NCI-H2196 treated with DMSO at 0.1 percent for 48 hours (cell line): ENCODE data around the gene PCDH15.
"Not testable (repeated sequence)": the region's sequence is repeated elsewhere in the genome, so short reads cannot be mapped to it uniquely, and the experiment has no call there.

ENCODE experiments used
- DNase-seq: peaks from one replicate; lab custom pipeline; 2025; ENCODE audit not compliant: unreplicated experiment; lab: John Stamatoyannopoulos, UW

Gene PCDH15

DNA sequence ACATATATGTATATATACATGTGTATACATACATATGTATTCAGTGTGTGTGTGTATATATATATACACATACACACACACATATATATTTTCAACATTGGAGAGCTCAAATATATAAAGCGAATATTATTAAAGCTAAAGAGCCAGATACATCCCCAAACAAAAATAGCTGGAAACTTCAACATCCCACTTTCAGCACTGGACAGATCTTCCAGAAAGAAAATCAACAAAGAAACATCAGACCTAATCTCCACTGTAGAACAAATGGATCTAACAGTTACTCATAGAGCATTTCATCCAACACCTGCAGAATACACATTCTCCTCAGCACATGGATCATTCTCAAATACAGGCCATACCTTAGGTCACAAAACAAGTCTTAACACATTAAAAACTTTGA lies 799.0 kb downstream of the PCDH15 start:
- DNase-seq = no peak

DNA sequence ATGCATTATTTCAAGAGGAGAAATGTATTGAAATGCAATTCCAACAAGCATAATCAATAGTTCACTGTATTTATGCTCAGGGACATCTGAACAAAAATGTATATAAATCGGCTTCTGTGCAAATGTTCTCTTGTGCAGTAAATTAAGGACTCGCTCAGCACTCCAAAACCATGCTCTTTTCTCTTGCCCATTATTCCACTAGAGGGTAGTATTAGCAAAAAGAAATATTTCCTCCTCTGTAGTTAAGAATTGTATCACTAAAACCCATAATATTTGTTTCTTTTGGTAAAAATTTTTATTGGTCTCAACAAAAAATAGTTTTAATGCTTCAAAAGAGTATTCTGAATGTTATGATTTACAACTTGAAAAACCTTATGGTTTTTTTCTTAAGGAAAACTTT lies 803.1 kb downstream of the PCDH15 start:
- DNase-seq = no peak

DNA sequence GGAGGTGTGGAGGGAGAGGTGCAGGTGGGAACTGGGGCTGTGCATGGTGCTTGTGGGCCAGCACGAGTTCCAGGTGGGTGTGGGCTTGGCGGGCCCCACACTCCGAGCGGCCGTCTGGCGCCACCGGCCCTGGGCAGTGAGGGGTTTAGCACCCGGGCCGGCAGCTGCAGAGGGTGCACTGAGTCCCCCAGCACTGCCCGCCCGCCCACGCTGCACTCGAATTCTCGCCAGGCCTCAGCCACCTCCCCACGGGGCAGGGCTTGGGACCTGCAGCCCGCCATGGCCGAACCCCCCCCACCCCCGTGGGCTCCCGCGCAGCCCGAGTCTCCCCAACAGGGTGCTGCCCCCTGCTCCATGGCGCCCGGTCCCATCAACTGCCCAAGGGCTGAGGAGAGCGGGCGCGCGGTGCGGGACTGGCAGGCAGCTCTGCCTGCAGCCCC lies 810.2 kb downstream of the PCDH15 start:
- DNase-seq = no peak

DNA sequence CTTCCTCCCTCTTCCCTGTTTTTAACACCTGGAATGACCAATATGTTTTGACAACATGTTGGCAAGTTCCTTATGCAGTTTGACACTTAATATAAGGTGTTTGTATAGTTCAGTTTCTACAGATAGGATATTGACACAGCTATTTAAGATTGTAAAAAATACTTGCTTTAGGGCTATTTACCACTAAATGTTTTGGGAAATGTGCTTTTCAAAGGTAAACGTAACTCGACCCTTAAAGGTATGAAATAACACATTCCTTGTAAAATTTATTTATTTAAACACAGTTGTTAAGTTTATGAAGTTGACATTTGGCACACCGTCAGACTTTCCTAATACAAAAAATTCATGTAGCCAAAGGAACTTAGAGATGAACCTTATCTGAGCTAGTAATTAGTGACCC lies 817.6 kb downstream of the PCDH15 start:
- no peak for DNase-seq

DNA sequence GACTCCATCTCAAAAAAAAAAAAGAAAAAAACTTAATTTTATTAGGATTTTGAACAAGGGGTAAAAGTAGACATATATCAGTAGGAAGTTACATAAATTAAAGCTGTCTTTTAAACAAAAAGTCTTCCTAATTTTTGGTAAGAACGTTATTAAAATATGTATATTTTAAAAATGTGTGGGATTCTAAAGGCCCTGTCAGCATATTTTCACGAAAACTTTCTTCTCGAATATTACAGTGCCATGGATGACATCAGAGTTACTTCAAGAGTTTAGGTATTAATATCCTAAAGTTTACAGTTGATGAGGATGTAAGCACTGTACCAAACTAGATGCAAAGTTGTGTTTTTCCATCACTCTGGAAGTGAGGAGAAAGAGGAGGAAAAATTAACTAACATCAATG lies 820.8 kb downstream of the PCDH15 start:
- DNase-seq = no peak

- DNase-seq = no peak
These were observed 822.7 kb downstream of the PCDH15 start for GRCh38 chr10:53978301-53978700.

- no peak for DNase-seq
These were observed 823.8 kb downstream of the PCDH15 start for GRCh38 chr10:53977267-53977666.

GRCh38 chr10:53957401-53957800 lies 843.6 kb downstream of the PCDH15 start:
- no peak for DNase-seq

GRCh38 chr10:53955091-53955490 lies 845.9 kb downstream of the PCDH15 start:
- DNase-seq = no peak

DNA sequence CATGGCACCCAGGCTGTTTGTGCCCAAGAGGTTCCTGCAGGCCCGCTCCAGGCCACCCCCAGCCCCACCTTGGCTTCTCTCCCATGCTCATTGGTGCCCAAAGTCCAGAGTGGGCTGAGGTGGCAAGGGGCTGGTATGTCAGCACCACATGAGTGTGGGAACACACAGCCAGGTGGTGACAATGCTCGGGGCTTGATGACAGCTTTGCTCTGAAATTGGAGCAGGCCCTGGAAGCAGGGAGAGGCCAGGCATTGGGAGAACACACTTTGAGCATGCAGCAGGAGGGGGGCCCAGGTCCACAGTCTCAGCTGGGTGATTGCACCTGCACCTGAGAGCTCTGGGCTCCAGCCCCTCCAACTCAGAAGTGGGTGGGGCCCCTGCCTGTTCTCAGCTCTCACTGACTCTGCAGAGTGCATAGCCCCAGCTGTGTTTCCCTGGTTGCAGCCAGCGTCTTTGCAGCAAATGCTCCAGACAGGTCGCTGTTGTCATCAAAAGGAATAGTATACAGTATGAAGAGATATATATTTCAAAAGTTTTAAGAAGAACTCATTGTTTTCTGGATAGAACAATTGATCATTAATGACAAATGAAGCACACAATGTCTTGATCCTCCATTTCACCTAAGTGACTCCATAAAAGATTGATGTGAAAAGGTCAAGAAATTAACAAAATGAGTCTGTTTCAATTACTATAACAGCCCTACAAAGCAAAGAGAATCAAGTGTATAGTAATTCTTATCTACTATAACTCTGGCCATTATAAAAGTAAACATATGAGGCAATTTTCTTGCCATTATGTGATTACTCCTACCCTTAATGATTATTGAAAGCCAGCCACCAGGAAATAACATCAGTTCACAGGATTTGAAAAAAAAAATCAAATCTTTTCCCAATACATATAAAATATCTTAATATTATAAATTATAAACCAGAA lies 848.1 kb downstream of the PCDH15 start:
- no peak for DNase-seq

DNA sequence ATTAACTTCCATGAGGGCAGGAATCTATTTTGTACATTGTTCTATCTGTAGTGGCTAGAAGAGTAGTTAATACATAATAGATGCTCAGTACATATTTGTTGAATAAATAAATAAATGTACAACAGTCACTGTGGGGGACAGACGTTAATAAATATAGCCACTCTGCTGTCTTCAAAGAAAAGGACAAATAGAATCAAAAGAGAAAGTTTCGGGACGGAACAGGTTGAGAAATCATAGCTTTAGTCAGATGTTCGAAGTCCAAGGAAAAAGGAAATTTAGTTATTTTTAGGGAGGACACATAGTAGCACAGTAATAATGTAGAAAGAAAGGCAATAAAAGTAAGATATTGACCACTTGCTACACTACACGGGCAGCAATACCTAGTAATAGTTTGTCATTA lies 861.4 kb downstream of the PCDH15 start:
- DNase-seq = no peak

DNA sequence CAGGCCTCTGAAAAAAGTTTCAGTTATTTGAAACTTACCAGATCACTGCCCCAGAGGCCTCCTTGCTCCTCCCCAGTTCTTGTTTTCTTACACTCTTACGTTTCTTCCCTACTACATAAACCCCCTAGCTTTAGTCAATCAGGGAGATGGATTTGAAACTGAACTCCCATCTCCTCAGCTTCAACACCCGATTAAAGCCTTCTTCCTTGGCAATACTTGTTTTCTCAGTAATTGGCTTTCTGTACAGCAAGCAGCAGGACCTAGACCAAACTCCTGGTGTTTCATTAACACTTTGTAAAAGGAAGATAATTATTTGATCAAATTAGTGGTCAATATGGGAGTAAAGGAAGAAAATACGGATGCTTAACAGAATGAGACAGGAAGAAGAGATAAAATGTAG lies 870.4 kb downstream of the PCDH15 start:
- no peak for DNase-seq

DNA sequence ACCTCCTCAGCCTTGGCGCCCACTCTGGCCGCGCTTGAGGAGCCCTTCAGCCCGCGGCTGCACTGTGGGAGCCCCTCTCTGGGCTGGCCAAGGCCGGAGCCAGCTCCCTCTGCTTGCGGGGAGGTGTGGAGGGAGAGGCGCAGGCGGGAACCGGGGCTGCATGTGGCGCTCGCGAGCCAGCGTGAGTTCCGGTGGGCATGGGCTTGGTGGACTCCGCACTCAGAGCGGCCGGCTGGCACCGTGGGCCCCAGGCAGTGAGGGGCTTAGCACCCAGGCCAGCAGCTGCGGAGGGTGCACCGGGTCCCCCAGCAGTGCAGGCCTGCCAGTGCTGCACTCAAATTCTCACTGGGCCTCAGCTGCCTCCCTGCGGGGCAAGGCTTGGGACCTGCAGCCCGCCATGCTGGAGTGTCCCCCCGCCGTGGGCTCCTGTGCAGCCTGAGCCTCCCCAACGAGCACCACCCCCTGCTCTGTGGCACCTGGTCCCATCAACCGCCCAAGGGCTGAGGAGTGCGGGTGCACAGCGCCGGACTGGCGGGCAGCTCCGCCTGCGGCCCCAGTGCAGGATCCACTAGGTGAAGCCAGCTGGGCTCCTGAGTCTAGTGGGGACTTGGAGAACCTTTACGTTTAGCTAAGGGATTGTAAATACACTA lies 876.9 kb downstream of the PCDH15 start:
- DNase-seq = not testable (repeated sequence)

- no peak for DNase-seq
These were observed 882.3 kb downstream of the PCDH15 start for GRCh38 chr10:53918755-53919154.

GRCh38 chr10:53909791-53910190 lies 891.2 kb downstream of the PCDH15 start:
- DNase-seq = no peak

GRCh38 chr10:53904506-53905241 lies 896.4 kb downstream of the PCDH15 start:
- DNase-seq = no peak

GRCh38 chr10:53903756-53904155 lies 897.3 kb downstream of the PCDH15 start:
- DNase-seq = no peak

DNA sequence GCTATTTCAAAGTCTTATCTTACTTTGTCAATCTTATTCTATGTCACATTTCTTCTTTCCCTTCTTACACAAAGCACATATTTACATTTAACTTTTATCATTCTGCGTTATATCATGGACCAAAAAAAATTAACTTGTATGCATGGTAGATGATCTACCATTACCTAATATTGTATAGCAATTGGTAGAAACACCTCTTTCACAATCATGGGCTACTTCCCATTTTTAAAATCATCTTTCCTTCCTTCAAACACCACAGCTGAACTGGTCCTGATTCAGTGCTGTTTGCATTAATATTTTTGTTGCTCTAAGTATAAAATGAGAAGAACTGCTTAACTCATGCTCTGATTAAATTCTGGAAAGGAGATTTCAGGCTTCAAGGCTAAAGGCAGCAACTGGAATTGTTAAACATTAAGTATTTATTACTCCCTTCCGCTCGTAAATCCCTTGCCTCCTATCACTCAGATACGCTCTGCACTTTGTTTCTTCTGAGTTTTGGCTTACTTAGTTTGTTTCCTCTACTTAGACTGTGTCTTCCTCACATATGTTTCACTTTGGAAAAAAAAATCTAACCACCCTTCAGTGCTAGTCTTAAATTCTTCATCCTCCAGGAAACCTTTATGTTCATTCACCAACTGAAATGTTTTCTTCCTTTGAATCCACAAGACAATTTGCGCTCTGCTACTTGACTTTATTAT lies 901.4 kb downstream of the PCDH15 start:
- DNase-seq = no peak

- no peak for DNase-seq
These were observed 902.5 kb downstream of the PCDH15 start for GRCh38 chr10:53898532-53898931.

- no peak for DNase-seq
These were observed 906.9 kb downstream of the PCDH15 start for GRCh38 chr10:53894145-53894544.

DNA sequence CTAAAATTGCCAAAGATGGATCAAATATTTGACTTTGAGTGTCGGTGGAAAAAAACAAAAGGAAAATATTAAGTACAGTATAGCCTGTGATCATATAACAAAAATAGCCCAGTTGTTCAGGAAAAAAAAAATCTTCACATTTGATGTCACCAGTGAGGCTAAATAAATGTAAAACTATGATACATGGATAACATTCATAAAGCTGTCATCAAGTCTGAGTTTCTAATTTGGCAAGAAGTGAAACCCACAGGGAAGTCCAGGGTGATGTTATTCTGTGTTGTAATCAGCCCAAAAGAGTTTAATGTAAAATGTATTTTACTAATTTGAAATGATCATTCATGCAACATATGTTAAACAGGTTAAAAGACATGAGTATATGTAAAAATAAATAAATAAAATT lies 908.0 kb downstream of the PCDH15 start:
- DNase-seq = no peak
